Fibroblast of skin of right quadriceps (primary cell): ENCODE measurements around the gene IDS.

Experiments
- DNase-seq: peaks from one replicate; pipeline ENCODE4 v3.0.0-alpha.2; 2013

IDS gene

DNA sequence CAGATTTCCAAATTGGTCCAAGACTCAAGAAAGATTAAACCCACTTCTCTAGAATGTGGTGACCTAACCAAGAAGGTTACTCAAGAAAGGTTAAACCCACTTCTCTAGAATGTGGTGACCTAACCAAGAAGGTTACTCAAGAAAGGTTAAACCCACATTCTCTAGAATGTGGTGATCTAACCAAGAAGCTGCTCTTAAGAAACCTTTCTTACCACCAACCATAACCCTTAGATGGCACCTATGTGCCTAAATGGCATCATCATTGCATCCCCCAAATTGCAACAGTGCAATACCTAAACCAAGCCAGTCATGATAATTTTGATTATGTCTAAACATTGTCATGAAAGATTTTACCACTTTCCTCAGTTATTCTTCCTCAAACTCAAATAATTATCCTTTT is 49.2 kb downstream of the IDS start:
- DNase-seq = no peak

DNA sequence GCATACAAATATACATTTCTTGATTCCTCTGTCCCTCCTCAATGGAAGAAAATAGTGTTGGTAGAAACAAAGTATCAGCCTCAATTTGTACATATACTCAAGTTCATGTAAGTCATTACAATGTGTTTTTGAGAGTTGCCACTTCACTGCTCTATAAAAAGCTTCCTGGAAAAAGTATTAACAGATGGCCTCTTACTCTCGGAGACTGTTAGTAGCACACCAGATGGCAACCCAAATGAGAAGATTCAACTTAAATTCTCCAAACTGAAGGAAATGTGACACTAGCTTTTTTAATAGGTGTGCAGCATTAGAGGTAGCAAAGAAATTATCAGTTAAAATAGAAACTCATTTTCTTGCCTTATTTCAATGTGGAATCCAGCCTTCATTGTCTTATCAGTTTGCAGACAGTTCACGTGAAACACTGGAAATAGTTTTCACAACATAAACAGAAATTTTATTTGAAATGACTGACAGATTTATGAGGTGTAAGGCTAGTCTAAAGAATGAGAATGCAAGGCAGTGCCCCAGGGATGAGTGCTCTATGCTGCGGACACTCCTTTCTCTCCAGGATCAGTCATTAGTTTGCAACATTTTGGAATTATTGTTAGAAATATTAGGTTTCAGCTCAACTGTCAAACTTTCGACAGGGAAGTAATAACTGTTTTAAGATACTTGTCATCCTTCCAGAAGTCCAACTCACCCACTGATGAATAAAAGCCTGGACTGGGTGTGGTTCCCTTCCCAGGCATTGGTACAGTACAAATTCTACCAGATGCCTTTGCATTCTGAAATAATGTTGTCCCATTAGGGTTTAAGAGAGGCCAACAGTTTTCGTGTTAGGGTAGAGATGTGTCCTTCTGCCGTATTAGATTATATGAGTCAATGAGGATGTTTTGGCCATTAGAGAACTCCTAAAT is 50.9 kb downstream of the IDS start:
- peak; percentile 14 for DNase-seq

DNA sequence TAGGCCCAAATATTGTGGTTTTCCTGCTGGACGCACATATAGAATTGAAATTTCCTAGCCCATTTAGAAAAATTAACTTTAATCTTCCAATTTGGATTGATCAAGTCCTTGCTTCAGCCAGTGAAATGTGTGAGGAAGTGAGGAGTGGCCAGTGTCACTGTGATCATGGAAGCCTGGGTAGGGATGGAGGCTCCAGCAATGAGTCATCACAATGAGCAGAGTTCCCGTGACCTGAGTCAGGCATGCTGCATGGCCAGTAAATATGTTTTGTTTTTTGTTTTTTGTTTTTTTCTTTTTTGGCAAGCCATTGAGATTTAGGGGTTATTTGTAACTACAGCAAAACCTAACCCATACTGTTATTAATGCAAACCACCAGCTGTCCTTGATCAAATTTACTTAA is 52.1 kb downstream of the IDS start:
- peak; percentile 30 for DNase-seq

DNA sequence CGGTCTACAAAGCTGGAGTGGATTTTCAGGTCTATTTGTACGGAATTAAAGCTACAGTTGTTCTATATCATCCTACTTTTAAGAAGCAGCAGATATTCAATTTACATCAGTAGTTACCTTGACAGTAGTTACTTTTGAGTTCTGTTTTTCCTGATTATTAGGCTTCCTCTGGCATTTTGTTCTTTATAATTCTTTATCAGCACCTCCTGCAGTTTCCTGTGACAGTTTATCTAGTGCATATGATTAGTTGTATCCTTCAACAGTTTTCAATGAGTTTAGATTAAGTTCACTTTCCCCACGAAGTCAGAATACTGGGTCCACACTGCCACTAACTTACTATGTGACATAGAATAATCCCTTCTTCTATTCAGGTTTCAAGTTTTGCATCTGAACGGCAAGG is 71.7 kb downstream of the IDS start:
- DNase-seq = no peak

DNA sequence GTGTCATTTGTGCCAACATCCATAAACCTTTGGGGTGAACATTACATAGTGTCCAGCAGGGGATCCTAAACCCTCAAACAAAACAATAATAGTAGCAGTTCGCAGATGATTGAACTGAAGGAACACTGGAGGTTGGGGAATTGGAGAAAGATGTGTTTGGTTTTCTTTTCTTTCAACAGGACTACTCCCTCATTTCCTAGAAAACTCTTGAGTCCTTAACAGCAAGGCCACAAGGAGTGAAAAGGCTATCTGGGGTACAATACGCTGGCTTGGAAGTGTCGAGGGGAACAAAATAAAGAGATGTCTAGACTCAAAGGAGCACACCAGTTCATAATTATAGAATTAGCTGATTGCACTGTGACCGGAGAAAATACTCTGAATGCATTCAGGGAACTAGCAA is 72.1 kb downstream of the IDS start:
- no peak for DNase-seq
